Measurements from ENCODE around the gene CIAO1. TPM values are rescaled to one million over a fixed set of nuclear protein-coding genes. Genes with fewer than 3 reads are reported as not detected.

CIAO1 gene
- total RNA-seq, 1 experiment from 2014 or later: 82.8 TPM

DNA sequence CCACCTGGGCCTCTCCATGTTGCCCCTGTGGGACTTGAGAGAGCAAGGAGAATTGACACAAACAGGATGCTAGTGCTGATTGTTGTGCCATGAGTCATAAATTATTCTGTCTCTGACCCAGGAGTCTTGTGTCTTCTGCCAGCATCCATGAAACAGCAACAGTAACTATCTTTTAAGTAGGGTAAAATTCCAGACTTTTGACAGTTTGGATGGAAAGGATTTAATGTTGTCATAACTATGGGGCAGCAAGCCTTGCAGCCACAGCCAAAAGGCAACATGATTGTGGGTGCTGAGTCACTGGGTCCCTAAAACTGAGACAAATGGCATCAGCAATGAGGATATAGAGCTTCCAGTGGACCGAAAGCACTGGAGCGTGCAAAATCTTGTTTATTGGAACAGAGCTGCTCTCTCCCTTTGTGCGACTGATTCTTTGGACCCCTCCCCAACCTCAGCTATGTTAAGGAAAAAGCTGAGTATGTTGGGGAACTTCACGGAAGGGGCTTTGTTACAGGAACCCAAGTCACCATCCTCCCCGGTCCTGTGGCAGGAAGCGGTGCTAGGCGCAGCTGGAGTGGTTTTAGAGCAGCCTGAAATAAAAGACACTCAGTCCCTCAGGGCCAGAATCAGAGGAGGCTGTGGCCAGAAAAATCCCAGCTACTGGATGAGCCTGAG, 49.5 kb downstream of the CIAO1 start:
- DNase-seq (ENCODE audit: low spot score) (no peak), ATAC-seq (no peak)
- H3K4me3 Mint-ChIP-seq: no peak overlapping the region
- no peak overlapping the region for H3K27ac Mint-ChIP-seq
- H3K27me3 Mint-ChIP-seq (ENCODE audit: low read depth): peaks cover 19% of the 10 kb centered on the region
- H3K9me3 Mint-ChIP-seq: no peaks in the 10 kb centered on the region
- H3K36me3 Mint-ChIP-seq: no peaks in the 10 kb centered on the region
- CTCF ChIA-PET: no interaction called here
- POLR2A ChIA-PET: no interaction called here
- 0 out of 2 replicates have a peak, but pooled peaks have one; percentile 17 for TF ChIP-seq GABPB1 (CRISPR knock-in tag; IDR thresholded peaks at IDR 0.05)
- TF ChIP-seq, protein P1, sequence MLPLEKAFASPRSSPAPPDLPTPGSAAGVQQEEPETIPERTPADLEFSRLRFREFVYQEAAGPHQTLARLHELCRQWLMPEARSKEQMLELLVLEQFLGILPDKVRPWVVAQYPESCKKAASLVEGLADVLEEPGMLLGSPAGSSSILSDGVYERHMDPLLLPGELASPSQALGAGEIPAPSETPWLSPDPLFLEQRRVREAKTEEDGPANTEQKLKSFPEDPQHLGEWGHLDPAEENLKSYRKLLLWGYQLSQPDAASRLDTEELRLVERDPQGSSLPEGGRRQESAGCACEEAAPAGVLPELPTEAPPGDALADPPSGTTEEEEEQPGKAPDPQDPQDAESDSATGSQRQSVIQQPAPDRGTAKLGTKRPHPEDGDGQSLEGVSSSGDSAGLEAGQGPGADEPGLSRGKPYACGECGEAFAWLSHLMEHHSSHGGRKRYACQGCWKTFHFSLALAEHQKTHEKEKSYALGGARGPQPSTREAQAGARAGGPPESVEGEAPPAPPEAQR (CRISPR knock-in tag; IDR thresholded peaks at IDR 0.05): no peak
- no peak for TF ChIP-seq RELA (CRISPR knock-in tag; IDR thresholded peaks at IDR 0.05; ENCODE audit: borderline replicate concordance)
- no peak for TF ChIP-seq FOXJ3 (CRISPR knock-in tag; IDR thresholded peaks at IDR 0.05; ENCODE audit: borderline replicate concordance)
- TF ChIP-seq, protein P2, sequence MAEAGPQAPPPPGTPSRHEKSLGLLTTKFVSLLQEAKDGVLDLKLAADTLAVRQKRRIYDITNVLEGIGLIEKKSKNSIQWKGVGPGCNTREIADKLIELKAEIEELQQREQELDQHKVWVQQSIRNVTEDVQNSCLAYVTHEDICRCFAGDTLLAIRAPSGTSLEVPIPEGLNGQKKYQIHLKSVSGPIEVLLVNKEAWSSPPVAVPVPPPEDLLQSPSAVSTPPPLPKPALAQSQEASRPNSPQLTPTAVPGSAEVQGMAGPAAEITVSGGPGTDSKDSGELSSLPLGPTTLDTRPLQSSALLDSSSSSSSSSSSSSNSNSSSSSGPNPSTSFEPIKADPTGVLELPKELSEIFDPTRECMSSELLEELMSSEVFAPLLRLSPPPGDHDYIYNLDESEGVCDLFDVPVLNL (CRISPR knock-in tag; IDR thresholded peaks at IDR 0.05; ENCODE audit: borderline replicate concordance, low read depth): no peak
- H3K4me1 Mint-ChIP-seq: peaks cover 3% of the 10 kb centered on the region

GRCh38 chr2:96316999-96317398, 51.0 kb downstream of the CIAO1 start:
- ATAC-seq (no peak), DNase-seq (ENCODE audit: low spot score) (no peak)
- H3K9me3 Mint-ChIP-seq: no peaks in the 10 kb centered on the region
- ChIA-PET CTCF (no interaction called here), POLR2A (no interaction called here)
- H3K27ac Mint-ChIP-seq: no peak overlapping the region
- no peak for TF ChIP-seq IRF1 (CRISPR knock-in tag; IDR thresholded peaks at IDR 0.05)
- no peak for TF ChIP-seq KAT7 (CRISPR knock-in tag; IDR thresholded peaks at IDR 0.05; ENCODE audit: borderline replicate concordance)
- no peak for TF ChIP-seq CREB1 (CRISPR knock-in tag; IDR thresholded peaks at IDR 0.05)
- TF ChIP-seq GTF2I (CRISPR knock-in tag; conservative IDR thresholded peaks at IDR 0.05): no peak
- no peak overlapping the region for H3K4me3 Mint-ChIP-seq
- peaks cover 11% of the 10 kb centered on the region for H3K4me1 Mint-ChIP-seq
- H3K27me3 Mint-ChIP-seq (ENCODE audit: low read depth): peaks cover 34% of the 10 kb centered on the region
- no peaks in the 10 kb centered on the region for H3K36me3 Mint-ChIP-seq

DNA sequence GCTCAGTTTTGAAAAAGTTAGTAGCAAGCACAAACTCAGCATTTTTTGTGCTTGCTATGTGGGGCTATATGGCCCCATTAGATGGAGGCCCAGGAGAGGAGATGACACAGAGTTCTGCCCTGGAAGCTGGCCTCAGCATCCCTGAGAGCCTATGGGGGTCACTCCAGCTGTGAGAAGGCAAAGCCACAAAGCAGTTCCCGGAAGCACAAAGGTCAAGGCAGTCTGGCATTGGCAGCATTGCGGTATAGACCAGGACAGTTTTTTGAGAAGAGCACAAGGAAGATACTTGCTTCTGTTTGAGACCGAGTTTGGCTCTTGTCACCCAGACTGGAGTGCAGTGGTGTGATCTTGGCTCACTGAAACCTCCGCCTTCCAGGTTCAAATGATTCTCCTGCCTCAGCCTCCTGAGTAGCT, 51.6 kb downstream of the CIAO1 start:
- ChIA-PET POLR2A (no interaction called here), CTCF (no interaction called here)
- Mint-ChIP-seq H3K27ac (no peak overlapping the region), H3K4me3 (no peak overlapping the region), H3K9me3 (no peaks in the 10 kb centered on the region), H3K36me3 (no peaks in the 10 kb centered on the region), H3K4me1 (peaks cover 12% of the 10 kb centered on the region), H3K27me3 (ENCODE audit: low read depth) (peaks cover 40% of the 10 kb centered on the region)
- DNase-seq (ENCODE audit: low spot score): no peak
- no peak for ATAC-seq
- TF ChIP-seq, protein P3, sequence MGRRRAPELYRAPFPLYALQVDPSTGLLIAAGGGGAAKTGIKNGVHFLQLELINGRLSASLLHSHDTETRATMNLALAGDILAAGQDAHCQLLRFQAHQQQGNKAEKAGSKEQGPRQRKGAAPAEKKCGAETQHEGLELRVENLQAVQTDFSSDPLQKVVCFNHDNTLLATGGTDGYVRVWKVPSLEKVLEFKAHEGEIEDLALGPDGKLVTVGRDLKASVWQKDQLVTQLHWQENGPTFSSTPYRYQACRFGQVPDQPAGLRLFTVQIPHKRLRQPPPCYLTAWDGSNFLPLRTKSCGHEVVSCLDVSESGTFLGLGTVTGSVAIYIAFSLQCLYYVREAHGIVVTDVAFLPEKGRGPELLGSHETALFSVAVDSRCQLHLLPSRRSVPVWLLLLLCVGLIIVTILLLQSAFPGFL (CRISPR knock-in tag; IDR thresholded peaks at IDR 0.05; ENCODE audit: borderline replicate concordance): no peak
- TF ChIP-seq, protein P4, sequence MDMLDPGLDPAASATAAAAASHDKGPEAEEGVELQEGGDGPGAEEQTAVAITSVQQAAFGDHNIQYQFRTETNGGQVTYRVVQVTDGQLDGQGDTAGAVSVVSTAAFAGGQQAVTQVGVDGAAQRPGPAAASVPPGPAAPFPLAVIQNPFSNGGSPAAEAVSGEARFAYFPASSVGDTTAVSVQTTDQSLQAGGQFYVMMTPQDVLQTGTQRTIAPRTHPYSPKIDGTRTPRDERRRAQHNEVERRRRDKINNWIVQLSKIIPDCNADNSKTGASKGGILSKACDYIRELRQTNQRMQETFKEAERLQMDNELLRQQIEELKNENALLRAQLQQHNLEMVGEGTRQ (CRISPR knock-in tag; IDR thresholded peaks at IDR 0.05): no peak
- TF ChIP-seq FOXK1 (CRISPR knock-in tag; IDR thresholded peaks at IDR 0.05): no peak
- TF ChIP-seq SMAD4 (CRISPR knock-in tag; IDR thresholded peaks at IDR 0.05): no peak
- no peak for TF ChIP-seq ARID4B (CRISPR knock-in tag; IDR thresholded peaks at IDR 0.05; ENCODE audit: borderline replicate concordance)
- TF ChIP-seq CBFB (CRISPR knock-in tag; IDR thresholded peaks at IDR 0.05; ENCODE audit: low read depth): no peak
- no peak for TF ChIP-seq ZNF671 (CRISPR knock-in tag; IDR thresholded peaks at IDR 0.05)
- no peak for TF ChIP-seq TCF7 (CRISPR knock-in tag; IDR thresholded peaks at IDR 0.05; ENCODE audit: low read depth)
- TF ChIP-seq, protein P5, sequence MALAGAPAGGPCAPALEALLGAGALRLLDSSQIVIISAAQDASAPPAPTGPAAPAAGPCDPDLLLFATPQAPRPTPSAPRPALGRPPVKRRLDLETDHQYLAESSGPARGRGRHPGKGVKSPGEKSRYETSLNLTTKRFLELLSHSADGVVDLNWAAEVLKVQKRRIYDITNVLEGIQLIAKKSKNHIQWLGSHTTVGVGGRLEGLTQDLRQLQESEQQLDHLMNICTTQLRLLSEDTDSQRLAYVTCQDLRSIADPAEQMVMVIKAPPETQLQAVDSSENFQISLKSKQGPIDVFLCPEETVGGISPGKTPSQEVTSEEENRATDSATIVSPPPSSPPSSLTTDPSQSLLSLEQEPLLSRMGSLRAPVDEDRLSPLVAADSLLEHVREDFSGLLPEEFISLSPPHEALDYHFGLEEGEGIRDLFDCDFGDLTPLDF (CRISPR knock-in tag; IDR thresholded peaks at IDR 0.05): no peak
- no peak for TF ChIP-seq NFYB (CRISPR knock-in tag; conservative IDR thresholded peaks at IDR 0.05; ENCODE audit: low read depth)
- no peak for TF ChIP-seq ZNF121 (CRISPR knock-in tag; IDR thresholded peaks at IDR 0.05)

Data from WTC11 (cell line).